Psoas muscle (tissue), 8 donors: ENCODE measurements around the gene SIN3A. TPM values are rescaled to one million over a fixed set of nuclear protein-coding genes. Genes with fewer than 3 reads are reported as not detected.
"Not testable (repeated sequence)": the region's sequence is repeated elsewhere in the genome, so short reads cannot be mapped to it uniquely, and the experiment has no call there.

Experiments
- ATAC-seq, 4 donors: fragments of 200-7000 bp; cut with Tn5 transposase; one replicate each; pipeline ENCODE4 v1.9.1; 2020; ENCODE audit warnings: moderate library complexity in 3 of 4, mild to moderate bottlenecking in 2 of 4
- DNase-seq, 2 donors: peaks; one replicate each; pipeline ENCODE4 v3.0.0-alpha.2; 2020
- H3K27ac ChIP-seq: fragments of 200-600 bp; one replicate; pipeline ENCODE4 v1.8.0; 2022
- H3K27me3 ChIP-seq, 3 donors: fragments of 200-600 bp in 1 of 3; one replicate each; pipeline versions ENCODE4 v1.6.1 to v1.8.0; 2013 to 2022; ENCODE audit warnings: low read length in 2 of 3, mild to moderate bottlenecking in 2 of 3, moderate library complexity in 1 of 3; ENCODE audit not compliant: insufficient read depth in 3 of 3
- H3K36me3 ChIP-seq, 2 donors: fragments of 200-600 bp in 1 of 2; one replicate each; pipeline versions ENCODE4 v1.6.1 to v1.8.0; 2013 to 2022; ENCODE audit warnings: low read depth in 1 of 2, mild to moderate bottlenecking in 1 of 2, moderate library complexity in 1 of 2; ENCODE audit not compliant: insufficient read depth in 1 of 2
- H3K4me1 ChIP-seq: fragments of 200-600 bp; one replicate; pipeline ENCODE4 v1.8.0; 2022
- H3K4me3 ChIP-seq: fragments of 200-600 bp; one replicate; pipeline ENCODE4 v1.8.0; 2022; ENCODE audit warnings: mild to moderate bottlenecking
- H3K9me3 ChIP-seq: fragments of 200-600 bp; one replicate; pipeline ENCODE4 v1.8.0; 2022
- CTCF ChIP-seq: fragments of 200-600 bp; IDR thresholded peaks from one replicate; pipeline ENCODE4 v1.8.0; 2022; ENCODE audit warnings: antibody characterized with exemption
- WGBS, 3 donors: extraction: QIAGEN DNeasy Blood & Tissue Kit; methylation state at CpG; one replicate each; pipeline versions ENCODE4 v1.1.6 to v1.1.7; 2013; 5-methylcytosine and 5-hydroxymethylcytosine counted together
- intact Hi-C, 2 donors: fragments of 100-400 bp; cut with DNase I; formaldehyde crosslinking; loops; one replicate each; pipeline versions ENCODE4 v1.11.0 to v1.14.2; 2022
- polyA plus RNA-seq, 3 donors: library from polyadenylated mRNA; stranded (reverse); fragments of 200-250 nt; gene quantifications; one replicate each; pipeline ENCODE4 v1.2.3, GENCODE V29; 2013
- total RNA-seq, 4 donors: library from RNA; stranded (reverse); fragmentation: NEBNext Ultra II Directional in 2 of 4; extraction: Animal tissue kit (Norgen Biotek cat#: 25700) in 2 of 4; gene quantifications; one replicate each; pipeline versions ENCODE4 v1.2.1 to v1.2.4, GENCODE V29; 2021 to 2023
- donor health status: healthy with polysubstance abuse.
- donor health status: DM: no; HTN: no; CAD: no; lungs with moderate emphysema.
- donor health status: Bipolar disorder and iron deficiency.
- donor health status: healthy.
- donor health status: DM: yes; HTN: yes; CAD: no.
- donor health status: DM: no; HTN: no; CAD: no.
- donor health status: DM: no; HTN: no; CAD: no.
- donor health status: DM: yes; HTN: yes; CAD: no.

Gene SIN3A
- total and polyA plus RNA-seq, 7 donors: 7.2 to 35.5 (median 21.7) TPM

- TF ChIP-seq CTCF: no peak
- WGBS, 3 donors: 38 to 46% (median 45%) methylated on average over 3 of the region's 3 CpGs
- peak overlapping the region; percentile 94 for H3K4me3 ChIP-seq
- intact Hi-C loops: no loop called here
- no peaks in the 10 kb centered on the region for H3K9me3 ChIP-seq
- no peak for DNase-seq
- H3K4me1 ChIP-seq: peaks cover 12% of the 10 kb centered on the region
- H3K27ac ChIP-seq: peak overlapping the region; percentile 76
- peaks cover 0 to 20% of the 10 kb centered on the region in 2 donors for H3K36me3 ChIP-seq
- H3K27me3 ChIP-seq: no peaks in the 10 kb centered on the region
- no peak for ATAC-seq
Observed at GRCh38 chr15:75335313-75335704, 116.2 kb downstream of the SIN3A start.

- H3K27me3 ChIP-seq, ATAC-seq, intact Hi-C loops, H3K36me3 ChIP-seq, H3K27ac ChIP-seq, DNase-seq, H3K4me3 ChIP-seq, H3K9me3 ChIP-seq: not testable (repeated sequence)
- WGBS, 3 donors: 91 to 93% (median 92%) methylated on average over 15 of the region's 15 CpGs
- peaks cover 12% of the 10 kb centered on the region for H3K4me1 ChIP-seq
Observed at GRCh38 chr15:75333654-75334419, 117.7 kb downstream of the SIN3A start.

- H3K9me3 ChIP-seq, H3K27me3 ChIP-seq, ATAC-seq, intact Hi-C loops, DNase-seq, H3K36me3 ChIP-seq, H3K4me3 ChIP-seq, H3K27ac ChIP-seq: not testable (repeated sequence)
- WGBS, 3 donors: 65 to 72% (median 72%) methylated on average over 7 of the region's 7 CpGs
- peaks cover 12% of the 10 kb centered on the region for H3K4me1 ChIP-seq
Observed at GRCh38 chr15:75332093-75332492, 119.4 kb downstream of the SIN3A start.

- WGBS, 3 donors: 92 to 95% (median 94%) methylated on average over 2 of the region's 2 CpGs
- no peak for TF ChIP-seq CTCF
- H3K9me3 ChIP-seq: no peaks in the 10 kb centered on the region
- intact Hi-C loops: no loop called here
- H3K27me3 ChIP-seq: no peaks in the 10 kb centered on the region
- ATAC-seq: no peak
- no peaks in the 10 kb centered on the region for H3K4me1 ChIP-seq
- no peak for DNase-seq
- H3K36me3 ChIP-seq: no peaks in the 10 kb centered on the region
- H3K27ac ChIP-seq: no peak overlapping the region
- no peak overlapping the region for H3K4me3 ChIP-seq
Observed at GRCh38 chr15:75329571-75329970, 121.9 kb downstream of the SIN3A start.

- intact Hi-C loops: no loop called here
- H3K27me3 ChIP-seq: no peaks in the 10 kb centered on the region
- H3K27ac ChIP-seq: no peak overlapping the region
- TF ChIP-seq CTCF: no peak
- ATAC-seq (no peak), DNase-seq (no peak)
- WGBS, 3 donors: 65 to 76% (median 71%) methylated on average over 10 of the region's 10 CpGs
- no peaks in the 10 kb centered on the region for H3K4me1 ChIP-seq
- H3K9me3 ChIP-seq: no peaks in the 10 kb centered on the region
- no peaks in the 10 kb centered on the region for H3K36me3 ChIP-seq
- no peak overlapping the region for H3K4me3 ChIP-seq
Observed at GRCh38 chr15:75328493-75329314, 122.8 kb downstream of the SIN3A start.
